ENCODE data around the gene SLC25A12. TPM values are rescaled to one million over a fixed set of nuclear protein-coding genes. Genes with fewer than 3 reads are reported as not detected.

Gene SLC25A12
- total and polyA plus RNA-seq, 2 donors (not counting 1 experiment from before 2014, with no cell fraction given), result 10.0 to 21.0 TPM

- Histone ChIP-seq H3K27me3 (replicated peaks in 1 of 4; ENCODE audit: control extremely low read depth in 1 of 4, control insufficient read depth in 3 of 4, insufficient read depth in 4 of 4, low read length in 3 of 4) (no peaks in the 10 kb centered on the region), H3K27ac (ENCODE audit: low read length in 2 of 2) (no peak overlapping the region), H4K20me1 (ENCODE audit: control insufficient read depth, insufficient read depth, low read length, poor library complexity, severe bottlenecking) (no peaks in the 10 kb centered on the region), H3K4me2 (replicated peaks; ENCODE audit: low read depth, low read length, poor library complexity, severe bottlenecking) (no peak overlapping the region), H3K79me2 (ENCODE audit: control insufficient read depth, insufficient read depth, low read length) (no peaks in the 10 kb centered on the region), H2AFZ (ENCODE audit: insufficient read depth, low read depth, low read length, poor library complexity, severe bottlenecking) (no peak overlapping the region), H3K4me3 (ENCODE audit: control extremely low read depth in 1 of 5, extremely low read depth in 1 of 5, insufficient read depth in 1 of 5, low read depth in 2 of 5, low read length in 4 of 5) (no peak overlapping the region), H3K36me3 (replicated peaks in 1 of 2; ENCODE audit: control extremely low read depth in 1 of 2, control insufficient read depth in 1 of 2, extremely low read depth in 1 of 2, insufficient read depth in 2 of 2, low read length in 1 of 2) (no peaks in the 10 kb centered on the region), H3K9me3 (ENCODE audit: control extremely low read depth in 1 of 3, control insufficient read depth in 2 of 3, insufficient read depth in 1 of 3, low read length in 2 of 3) (peaks cover 0 to 18% (median 0%) of the 10 kb centered on the region in 3 donors), H3K4me1 (ENCODE audit: control insufficient read depth in 2 of 2, insufficient read depth in 2 of 2, low read length in 2 of 2) (no peaks in the 10 kb centered on the region), H3K9ac (ENCODE audit: low read length) (no peak overlapping the region)
- Mint-ChIP-seq H3K4me1 (no peaks in the 10 kb centered on the region), H3K27me3 (no peaks in the 10 kb centered on the region), H3K9me3 (ENCODE audit: insufficient read depth) (peaks cover 5% of the 10 kb centered on the region), H3K27ac (no peak overlapping the region), H3K4me3 (no peak overlapping the region)
- no CpG with 5 or more reads among the region's 5 CpGs for WGBS (ENCODE audit: insufficient coverage)
- POLR2A ChIA-PET, result no interaction called here
- CTCF ChIA-PET, result no interaction called here
- ATAC-seq (ENCODE audit: low read depth) (no peak), DNase-seq (no peak)
- TF ChIP-seq EZH2 (IDR thresholded peaks at IDR 0.05; ENCODE audit: borderline replicate concordance, insufficient read depth, low read depth, low read length, poor library complexity, severe bottlenecking), result no peak
- no peak for TF ChIP-seq CTCF (IDR thresholded peaks at IDR 0.05)
- intact Hi-C loops (cut with micrococcal nuclease), result no loop called here
These were observed 121.7 kb downstream of the SLC25A12 start for GRCh38 chr2:171772373-171772772.

GRCh38 chr2:171771463-171771862 is 122.6 kb downstream of the SLC25A12 start:
- TF ChIP-seq EZH2 (IDR thresholded peaks at IDR 0.05; ENCODE audit: borderline replicate concordance, insufficient read depth, low read depth, low read length, poor library complexity, severe bottlenecking) (no peak), CTCF (IDR thresholded peaks at IDR 0.05) (no peak)
- DNase-seq, result no peak
- H3K9ac ChIP-seq (ENCODE audit: low read length), result no peak overlapping the region
- H3K9me3 ChIP-seq (ENCODE audit: control extremely low read depth in 1 of 3, control insufficient read depth in 2 of 3, insufficient read depth in 1 of 3, low read length in 2 of 3), result peaks cover 0 to 11% (median 0%) of the 10 kb centered on the region in 3 donors
- Mint-ChIP-seq H3K9me3 (ENCODE audit: insufficient read depth) (peaks cover 5% of the 10 kb centered on the region), H3K27me3 (no peaks in the 10 kb centered on the region), H3K4me3 (no peak overlapping the region), H3K27ac (no peak overlapping the region), H3K4me1 (no peaks in the 10 kb centered on the region)
- no peaks in the 10 kb centered on the region for H4K20me1 ChIP-seq (ENCODE audit: control insufficient read depth, insufficient read depth, low read length, poor library complexity, severe bottlenecking)
- no peak overlapping the region for H3K27ac ChIP-seq (ENCODE audit: low read length in 2 of 2)
- no peak overlapping the region for H3K4me2 ChIP-seq (replicated peaks; ENCODE audit: low read depth, low read length, poor library complexity, severe bottlenecking)
- H3K4me1 ChIP-seq (ENCODE audit: control insufficient read depth in 2 of 2, insufficient read depth in 2 of 2, low read length in 2 of 2), result no peaks in the 10 kb centered on the region
- no peaks in the 10 kb centered on the region for H3K79me2 ChIP-seq (ENCODE audit: control insufficient read depth, insufficient read depth, low read length)
- H2AFZ ChIP-seq (ENCODE audit: insufficient read depth, low read depth, low read length, poor library complexity, severe bottlenecking), result no peak overlapping the region
- no peaks in the 10 kb centered on the region for H3K27me3 ChIP-seq (replicated peaks in 1 of 4; ENCODE audit: control extremely low read depth in 1 of 4, control insufficient read depth in 3 of 4, insufficient read depth in 4 of 4, low read length in 3 of 4)
- no peaks in the 10 kb centered on the region for H3K36me3 ChIP-seq (replicated peaks in 1 of 2; ENCODE audit: control extremely low read depth in 1 of 2, control insufficient read depth in 1 of 2, extremely low read depth in 1 of 2, insufficient read depth in 2 of 2, low read length in 1 of 2)
- no peak for ATAC-seq (ENCODE audit: low read depth)
- H3K4me3 ChIP-seq (ENCODE audit: control extremely low read depth in 1 of 5, extremely low read depth in 1 of 5, insufficient read depth in 1 of 5, low read depth in 2 of 5, low read length in 4 of 5), result no peak overlapping the region
- intact Hi-C loops (cut with micrococcal nuclease), result no loop called here
- POLR2A ChIA-PET, result interaction anchor here (0.7 kb wide), 1 partner anchor 472 kb away, joined by 4 read pairs; no protein-coding TSS in a partner anchor
- CTCF ChIA-PET, result interaction anchor here (0.6 kb wide), 1 partner anchor 1623 kb away, joined by 3 read pairs; no protein-coding TSS in a partner anchor
